AG09319 (cell line): ENCODE data around the gene SESN2.

Experiments used
- DNase-seq: peaks from one replicate; pipeline ENCODE4 v3.0.0-alpha.2; 2010; ENCODE audit warnings: low read depth; ENCODE audit errors: extremely low read depth
- TF ChIP-seq, protein P1 (sequence below): IDR thresholded peaks from 2 replicates; pipeline ENCODE4 v1.5.1; 2011; ENCODE audit warnings: low read depth, mild to moderate bottlenecking, inconsistent platforms, low read length, moderate library complexity

The SESN2 gene

DNA sequence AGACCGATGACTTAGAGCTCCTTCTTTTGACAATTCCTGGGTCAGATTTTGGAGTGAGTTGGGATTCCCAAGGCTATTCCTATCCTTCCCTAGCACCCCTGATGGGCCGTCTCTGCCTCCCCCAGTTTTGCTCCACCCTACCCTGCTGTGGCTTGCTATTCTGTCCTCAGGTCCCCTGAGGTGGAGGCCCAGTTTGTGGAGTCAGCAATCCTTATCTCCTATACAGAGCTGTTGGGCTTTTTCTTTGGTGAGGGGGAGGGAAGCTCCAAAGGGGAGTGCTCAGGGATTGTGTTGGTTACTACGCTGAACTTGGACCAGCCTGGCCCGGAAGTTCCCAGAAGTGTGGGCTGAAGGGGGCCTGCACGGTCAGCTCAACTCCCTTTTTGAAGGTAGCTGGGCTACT lies 7.6 kb downstream of the SESN2 start:
- DNase-seq: no peak
- TF ChIP-seq, protein P1, sequence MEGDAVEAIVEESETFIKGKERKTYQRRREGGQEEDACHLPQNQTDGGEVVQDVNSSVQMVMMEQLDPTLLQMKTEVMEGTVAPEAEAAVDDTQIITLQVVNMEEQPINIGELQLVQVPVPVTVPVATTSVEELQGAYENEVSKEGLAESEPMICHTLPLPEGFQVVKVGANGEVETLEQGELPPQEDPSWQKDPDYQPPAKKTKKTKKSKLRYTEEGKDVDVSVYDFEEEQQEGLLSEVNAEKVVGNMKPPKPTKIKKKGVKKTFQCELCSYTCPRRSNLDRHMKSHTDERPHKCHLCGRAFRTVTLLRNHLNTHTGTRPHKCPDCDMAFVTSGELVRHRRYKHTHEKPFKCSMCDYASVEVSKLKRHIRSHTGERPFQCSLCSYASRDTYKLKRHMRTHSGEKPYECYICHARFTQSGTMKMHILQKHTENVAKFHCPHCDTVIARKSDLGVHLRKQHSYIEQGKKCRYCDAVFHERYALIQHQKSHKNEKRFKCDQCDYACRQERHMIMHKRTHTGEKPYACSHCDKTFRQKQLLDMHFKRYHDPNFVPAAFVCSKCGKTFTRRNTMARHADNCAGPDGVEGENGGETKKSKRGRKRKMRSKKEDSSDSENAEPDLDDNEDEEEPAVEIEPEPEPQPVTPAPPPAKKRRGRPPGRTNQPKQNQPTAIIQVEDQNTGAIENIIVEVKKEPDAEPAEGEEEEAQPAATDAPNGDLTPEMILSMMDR: no peak

DNA sequence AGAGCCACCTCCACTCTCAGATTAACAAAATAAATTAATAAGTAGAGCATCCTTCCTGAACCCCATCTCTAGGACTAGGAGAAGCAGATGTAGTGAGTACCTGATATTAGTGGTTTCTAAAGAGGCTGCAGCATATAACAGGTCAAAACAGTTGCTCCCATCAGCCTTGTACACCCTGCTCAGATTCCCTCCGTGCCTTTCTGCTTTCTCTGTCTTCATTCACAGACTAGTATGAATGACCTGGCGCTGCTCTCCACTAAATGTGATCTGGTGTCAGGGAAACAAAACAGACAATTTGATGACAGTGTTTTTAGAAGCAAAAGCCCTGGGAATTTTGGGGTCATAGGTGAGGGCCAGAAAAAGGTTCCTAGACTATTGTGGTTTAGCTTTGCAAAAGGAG lies 8.3 kb downstream of the SESN2 start:
- TF ChIP-seq, protein P1: no peak
- no peak for DNase-seq

DNA sequence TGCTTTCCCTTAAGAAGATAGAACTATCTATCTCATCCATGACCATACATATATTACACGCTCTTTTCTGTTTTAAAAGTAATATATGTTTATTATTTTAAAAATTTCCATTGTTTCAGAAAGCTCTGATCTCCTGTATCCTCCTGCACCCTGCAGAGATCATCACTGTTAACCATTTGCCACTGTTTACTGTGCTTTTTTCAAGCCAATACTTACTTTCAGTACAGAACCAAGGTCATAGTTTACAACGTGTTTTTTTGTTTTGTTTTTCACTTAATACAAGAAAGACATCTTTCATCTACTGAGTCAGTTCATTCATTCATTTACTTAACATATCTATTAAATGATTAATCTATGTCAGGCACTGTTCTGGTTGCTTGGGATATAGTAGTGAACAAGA lies 10.2 kb downstream of the SESN2 start:
- TF ChIP-seq, protein P1: no peak
- no peak for DNase-seq

DNA sequence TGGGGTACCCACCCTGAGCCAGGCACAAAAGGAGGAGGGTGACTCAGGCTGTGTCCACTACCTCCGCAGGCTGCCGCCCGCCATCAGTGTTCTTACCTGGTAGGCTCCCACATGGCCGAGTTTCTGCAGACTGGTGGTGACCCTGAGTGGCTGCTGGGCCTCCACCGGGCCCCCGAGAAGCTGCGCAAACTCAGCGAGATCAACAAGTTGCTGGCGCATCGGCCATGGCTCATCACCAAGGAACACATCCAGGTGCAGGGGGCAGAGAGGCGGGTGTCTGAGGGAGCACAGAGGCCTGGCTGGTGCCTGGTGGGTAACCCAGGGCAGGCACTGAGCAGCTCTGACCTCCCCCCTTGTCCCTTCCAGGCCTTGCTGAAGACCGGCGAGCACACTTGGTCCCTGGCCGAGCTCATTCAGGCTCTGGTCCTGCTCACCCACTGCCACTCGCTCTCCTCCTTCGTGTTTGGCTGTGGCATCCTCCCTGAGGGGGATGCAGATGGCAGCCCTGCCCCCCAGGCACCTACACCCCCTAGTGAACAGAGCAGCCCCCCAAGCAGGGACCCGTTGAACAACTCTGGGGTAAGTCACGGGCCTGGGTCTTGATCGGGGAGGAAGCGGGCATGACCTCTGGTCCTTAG lies 13.0 kb downstream of the SESN2 start:
- TF ChIP-seq, protein P1: no peak
- no peak for DNase-seq

DNA sequence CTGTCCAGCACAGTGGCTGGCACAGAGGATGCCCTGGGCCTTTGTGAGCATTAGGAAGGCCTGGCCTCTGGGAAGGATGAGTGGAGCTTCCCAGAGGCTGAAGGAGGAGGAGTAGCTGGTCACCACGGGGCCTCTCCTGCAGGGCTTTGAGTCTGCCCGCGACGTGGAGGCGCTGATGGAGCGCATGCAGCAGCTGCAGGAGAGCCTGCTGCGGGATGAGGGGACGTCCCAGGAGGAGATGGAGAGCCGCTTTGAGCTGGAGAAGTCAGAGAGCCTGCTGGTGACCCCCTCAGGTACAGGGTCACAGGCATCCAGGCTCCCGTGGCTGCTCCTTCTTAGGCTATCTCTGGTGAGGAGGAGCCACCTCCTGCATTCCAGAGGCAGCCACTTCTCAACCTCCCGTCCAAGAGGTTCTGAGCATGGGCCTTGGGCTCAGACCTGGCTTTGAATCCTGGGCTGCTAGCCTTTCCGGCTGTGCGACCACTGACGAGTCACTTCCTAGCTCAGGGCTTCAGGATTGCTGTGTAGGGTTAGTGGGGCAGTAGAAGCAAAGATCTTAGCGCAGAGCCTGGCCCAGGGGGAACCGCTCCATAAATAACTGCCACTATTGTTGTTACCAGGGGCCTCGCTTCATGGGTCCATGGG lies 14.0 kb downstream of the SESN2 start:
- TF ChIP-seq, protein P1: no peak
- DNase-seq: no peak

DNA sequence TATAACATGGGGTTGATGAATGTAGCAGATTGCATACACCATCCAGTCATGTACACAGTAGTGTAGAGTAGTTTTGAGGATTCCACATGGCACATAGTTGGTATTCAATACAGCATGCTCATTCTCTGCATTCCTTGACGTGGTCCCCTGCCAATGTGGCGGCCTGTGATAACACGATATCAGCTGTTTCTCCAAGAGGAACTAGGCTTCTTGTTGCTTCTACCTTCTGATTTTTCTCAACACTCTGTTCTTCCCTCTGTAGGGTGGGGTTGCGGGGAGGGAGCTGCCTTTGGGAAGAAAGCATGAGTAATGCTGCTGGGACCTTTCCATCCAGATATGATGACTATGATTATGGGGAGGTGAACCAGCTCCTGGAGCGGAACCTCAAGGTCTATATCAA lies 19.4 kb downstream of the SESN2 start:
- DNase-seq: no peak
- TF ChIP-seq, protein P1: no peak

DNA sequence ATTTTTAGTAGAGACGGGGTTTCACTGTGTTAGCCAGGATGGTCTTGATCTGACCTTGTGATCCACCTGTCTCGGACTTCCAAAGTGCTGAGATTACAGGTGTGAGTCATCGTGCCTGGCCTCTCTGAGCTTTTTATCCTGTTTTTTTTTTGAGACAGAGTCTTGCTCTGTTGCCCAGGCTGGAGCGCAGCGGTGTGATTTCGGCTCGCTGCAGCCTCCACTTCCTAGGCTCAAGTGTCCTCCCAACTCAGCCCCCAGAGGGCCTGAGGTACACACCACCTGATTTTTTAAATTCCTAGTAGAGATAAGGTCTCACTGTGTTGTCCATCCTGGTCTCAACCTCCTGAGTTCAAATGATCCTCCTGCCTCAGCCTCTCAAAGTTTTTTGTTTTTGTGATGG lies 20.4 kb downstream of the SESN2 start:
- no peak for DNase-seq

More for the DNA sequence above, 20.4 kb downstream of the SESN2 start:
- TF ChIP-seq, protein P1: no peak
